Activated T-helper 17 cell treated with anti-CD3 and anti-CD28 coated beads, Interleukin-2, amount 50 U/mL, for 72 hours (primary cell): ENCODE measurements around the gene LRRC38. TPM values are rescaled to one million over a fixed set of nuclear protein-coding genes. Genes with fewer than 3 reads are reported as not detected.
"Not testable (repeated sequence)": the region's sequence is repeated elsewhere in the genome, so short reads cannot be mapped to it uniquely, and the experiment has no call there.

Experiments used
- ATAC-seq: fragments of 150-1000 bp; cut with Tn5 transposase; replicated peaks from 2 replicates; pipeline ENCODE4 v1.10.0; 2021; ENCODE audit warnings: mild to moderate bottlenecking, moderate library complexity
- H3K27ac Mint-ChIP-seq: one replicate; pipeline ENCODE4 v1.8.0; 2022; ENCODE audit warnings: mixed read lengths
- H3K27me3 Mint-ChIP-seq: one replicate; pipeline ENCODE4 v1.8.0; 2022; ENCODE audit warnings: mixed read lengths
- H3K36me3 Mint-ChIP-seq: one replicate; pipeline ENCODE4 v1.8.0; 2022; ENCODE audit warnings: low read depth, mild to moderate bottlenecking, mixed read lengths
- H3K4me1 Mint-ChIP-seq: one replicate; pipeline ENCODE4 v1.8.0; 2022; ENCODE audit warnings: mixed read lengths
- H3K4me3 Mint-ChIP-seq: one replicate; pipeline ENCODE4 v1.8.0; 2022; ENCODE audit warnings: mild to moderate bottlenecking, mixed read lengths
- H3K9me3 Mint-ChIP-seq: one replicate; pipeline ENCODE4 v1.8.0; 2022; ENCODE audit warnings: mixed read lengths
- total RNA-seq, 2 donors: library from RNA; stranded (reverse); gene quantifications; one replicate each; pipeline ENCODE4 v1.2.3, GENCODE V29; 2022

LRRC38 gene, protein sequence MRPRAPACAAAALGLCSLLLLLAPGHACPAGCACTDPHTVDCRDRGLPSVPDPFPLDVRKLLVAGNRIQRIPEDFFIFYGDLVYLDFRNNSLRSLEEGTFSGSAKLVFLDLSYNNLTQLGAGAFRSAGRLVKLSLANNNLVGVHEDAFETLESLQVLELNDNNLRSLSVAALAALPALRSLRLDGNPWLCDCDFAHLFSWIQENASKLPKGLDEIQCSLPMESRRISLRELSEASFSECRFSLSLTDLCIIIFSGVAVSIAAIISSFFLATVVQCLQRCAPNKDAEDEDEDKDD
- not detected for total RNA-seq

DNA sequence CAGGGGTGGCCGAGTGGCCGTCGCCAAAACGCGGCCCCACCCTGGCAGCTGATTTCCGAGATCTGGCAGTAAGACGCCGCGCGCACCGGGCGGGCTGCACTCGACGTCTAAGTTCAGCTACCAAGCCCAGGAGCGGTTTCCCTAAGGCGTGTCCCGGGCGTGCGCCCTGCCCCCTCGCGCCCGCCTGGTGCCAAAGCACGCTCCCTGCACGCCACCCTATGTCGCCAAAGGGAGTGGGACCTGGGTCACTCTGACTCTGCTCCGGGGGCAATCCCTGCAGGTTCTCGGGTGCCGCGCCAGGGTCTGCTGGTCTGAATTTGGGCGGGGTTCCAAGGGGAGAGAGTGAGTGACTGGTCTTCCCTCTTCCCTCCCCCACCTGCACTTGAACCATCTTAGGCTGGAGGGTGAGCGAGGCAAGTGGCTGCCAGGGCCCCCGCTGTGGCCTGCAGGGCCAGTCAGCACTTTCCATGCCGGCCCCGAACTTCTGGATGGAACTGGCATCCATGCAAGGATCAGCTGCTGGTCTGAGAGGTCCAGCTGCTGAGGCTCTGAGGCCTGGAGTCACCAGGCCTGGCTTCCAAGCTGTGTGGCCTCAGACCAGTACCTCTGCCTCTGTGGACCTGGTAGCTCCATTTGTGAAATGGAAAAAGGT, at the start of gene LRRC38:
Gene LRRC38 (minus strand): TSS at position 109 of the 652 bp plus-strand sequence. CDS start 410 bp downstream, outside the sequence.
- peaks cover 29% of the 10 kb centered on the region for H3K27me3 Mint-ChIP-seq
- no peak for ATAC-seq

DNA sequence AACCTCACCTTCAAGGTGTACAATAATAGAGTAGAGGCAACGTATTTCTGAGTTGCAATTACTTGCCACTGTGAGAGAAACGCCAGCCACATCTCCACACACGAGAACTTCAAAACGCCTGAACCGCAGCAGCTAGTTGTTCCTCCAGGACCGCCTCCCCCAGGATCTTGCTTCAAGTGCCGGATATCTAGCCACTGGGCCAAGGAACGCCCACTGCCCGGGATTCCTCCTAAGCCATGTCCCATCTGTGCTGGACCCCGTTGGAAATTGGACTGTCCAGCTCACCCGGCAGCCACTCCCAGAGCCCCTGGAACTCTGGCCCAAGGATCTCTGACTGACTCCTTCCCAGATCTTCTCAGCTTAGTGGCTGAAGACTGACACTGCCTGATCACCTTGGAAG, 49.2 kb upstream of the LRRC38 start:
- not testable (repeated sequence) for H3K4me3 Mint-ChIP-seq, H3K36me3 Mint-ChIP-seq, ATAC-seq, H3K4me1 Mint-ChIP-seq, H3K27ac Mint-ChIP-seq, H3K9me3 Mint-ChIP-seq
- peaks cover 13% of the 10 kb centered on the region for H3K27me3 Mint-ChIP-seq

More for the DNA sequence above, at the start of gene LRRC38:
- Mint-ChIP-seq H3K36me3 (no peaks in the 10 kb centered on the region), H3K4me1 (no peaks in the 10 kb centered on the region), H3K9me3 (peaks cover under 1% of the 10 kb centered on the region), H3K4me3 (no peak within 1 kb of the TSS), H3K27ac (no peak within 1 kb of the TSS)

DNA sequence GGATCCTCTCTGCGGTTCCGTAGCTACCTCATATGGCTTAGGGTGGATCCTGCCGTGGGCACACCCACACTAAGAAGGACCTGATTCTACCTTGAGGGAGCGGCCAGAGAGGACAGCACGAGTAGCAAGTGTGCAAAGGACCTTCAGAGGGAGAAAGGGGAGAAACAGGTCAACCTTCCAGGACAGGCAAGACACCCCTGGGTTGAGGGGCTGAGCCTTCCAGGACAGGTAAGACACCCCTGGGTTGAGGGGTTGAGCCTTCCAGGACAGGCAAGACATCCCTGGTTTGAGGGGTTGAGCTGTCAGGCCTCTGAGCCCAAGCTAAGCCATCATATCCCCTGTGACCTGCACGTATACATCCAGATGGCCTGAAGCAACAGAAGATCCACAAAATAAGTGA, 46.7 kb upstream of the LRRC38 start:
- Mint-ChIP-seq H3K4me3 (no peak overlapping the region), H3K27ac (no peak overlapping the region), H3K36me3 (no peaks in the 10 kb centered on the region), H3K27me3 (peaks cover 13% of the 10 kb centered on the region), H3K9me3 (no peaks in the 10 kb centered on the region), H3K4me1 (no peaks in the 10 kb centered on the region)
- no peak for ATAC-seq

DNA sequence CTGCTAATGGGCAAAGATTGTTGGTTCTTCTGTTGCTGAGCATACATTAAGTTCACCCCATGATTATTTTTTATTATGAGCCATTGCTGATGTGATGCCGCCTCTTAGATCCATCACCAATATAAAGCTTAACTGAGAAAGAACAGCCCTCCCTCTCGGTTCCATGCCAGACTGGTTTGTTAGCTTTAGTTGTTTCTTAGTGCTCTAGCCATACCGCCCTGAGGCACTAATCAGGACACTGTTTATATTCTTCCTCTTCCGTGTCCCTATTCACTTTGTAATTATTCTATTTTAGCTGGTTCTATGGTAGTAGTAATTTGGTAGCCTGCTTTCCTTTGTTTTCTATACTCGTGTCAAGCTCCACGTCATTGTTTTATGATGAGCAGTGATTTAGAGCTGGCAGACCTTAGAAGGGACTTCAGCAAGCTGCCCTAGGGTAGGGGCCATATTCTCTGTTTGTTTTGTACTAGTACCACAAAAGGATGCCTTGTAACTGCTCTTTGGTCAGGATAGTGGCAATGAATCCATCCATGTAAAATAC, 42.5 kb upstream of the LRRC38 start:
- no peaks in the 10 kb centered on the region for H3K9me3 Mint-ChIP-seq
- H3K27me3 Mint-ChIP-seq: no peaks in the 10 kb centered on the region
- no peak overlapping the region for H3K27ac Mint-ChIP-seq
- no peaks in the 10 kb centered on the region for H3K4me1 Mint-ChIP-seq
- ATAC-seq: no peak
- H3K4me3 Mint-ChIP-seq: no peak overlapping the region
- H3K36me3 Mint-ChIP-seq: no peaks in the 10 kb centered on the region

DNA sequence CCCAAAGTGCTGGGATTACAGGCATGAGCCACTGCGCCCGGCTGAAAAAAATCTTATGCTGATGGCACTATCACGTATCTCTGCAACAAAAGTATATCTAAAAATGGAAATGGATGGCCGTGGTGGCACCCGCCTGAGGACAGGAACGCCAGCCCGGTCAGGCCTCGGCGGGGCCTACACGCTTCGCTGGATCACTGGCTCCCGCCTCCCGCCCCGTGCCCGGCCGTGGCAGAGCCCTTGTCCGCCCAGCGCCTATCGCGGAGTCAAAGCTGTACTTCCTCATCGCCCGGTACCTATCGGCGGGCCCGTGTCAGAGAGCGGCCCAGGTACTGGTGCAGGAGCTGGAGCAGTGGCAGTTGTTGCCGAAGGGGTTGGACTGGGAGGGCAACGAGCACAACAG, 41.0 kb upstream of the LRRC38 start:
- Mint-ChIP-seq H3K27me3 (no peaks in the 10 kb centered on the region), H3K4me3 (no peak overlapping the region), H3K27ac (no peak overlapping the region), H3K36me3 (no peaks in the 10 kb centered on the region), H3K4me1 (no peaks in the 10 kb centered on the region), H3K9me3 (no peaks in the 10 kb centered on the region)
- ATAC-seq: no peak

DNA sequence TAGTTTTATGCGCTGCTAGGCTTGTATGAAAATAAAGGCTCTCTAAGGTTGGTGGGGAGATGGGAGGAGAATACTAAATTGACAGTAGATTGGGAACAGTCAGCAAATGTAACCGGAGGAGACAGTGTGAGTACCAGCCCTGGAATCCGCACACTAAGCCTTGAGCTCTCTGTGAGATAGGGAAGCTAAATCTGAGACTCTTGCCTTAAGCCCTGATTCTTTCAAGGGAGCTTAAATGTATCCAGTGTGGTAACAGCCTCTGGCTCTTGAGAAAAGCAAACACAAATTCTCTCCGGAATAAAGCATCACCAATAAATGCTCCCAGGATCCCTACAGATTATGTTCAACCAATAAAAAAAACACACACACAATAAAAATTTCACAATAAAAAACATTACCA, 36.9 kb upstream of the LRRC38 start:
- H3K4me1 Mint-ChIP-seq: no peaks in the 10 kb centered on the region
- no peak for ATAC-seq
- no peaks in the 10 kb centered on the region for H3K9me3 Mint-ChIP-seq

DNA sequence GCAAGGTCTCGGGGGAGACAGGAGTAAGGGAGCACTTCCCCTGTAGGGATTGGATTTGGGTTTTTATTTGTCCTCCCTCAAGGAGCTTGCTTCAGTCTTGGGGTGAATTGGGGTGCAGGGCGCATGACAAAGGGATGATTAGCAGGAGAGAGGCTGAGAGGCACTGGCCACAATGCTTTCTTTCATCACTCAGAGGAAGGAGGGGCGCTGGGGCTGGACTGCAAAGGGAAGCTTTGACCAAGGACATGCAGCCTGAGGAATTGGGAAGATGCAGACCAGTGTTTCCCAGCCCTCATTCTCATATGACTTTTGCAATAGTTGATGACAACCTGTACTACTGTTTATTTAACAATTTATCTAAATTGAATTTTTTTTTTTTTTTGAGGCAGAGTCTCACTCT, 35.7 kb upstream of the LRRC38 start:
- Mint-ChIP-seq H3K27me3 (peaks cover 15% of the 10 kb centered on the region), H3K36me3 (no peaks in the 10 kb centered on the region), H3K4me3 (no peak overlapping the region), H3K9me3 (no peaks in the 10 kb centered on the region), H3K27ac (no peak overlapping the region), H3K4me1 (no peaks in the 10 kb centered on the region)
- ATAC-seq: no peak

More for the DNA sequence above, 36.9 kb upstream of the LRRC38 start:
- H3K36me3 Mint-ChIP-seq: no peaks in the 10 kb centered on the region
- H3K4me3 Mint-ChIP-seq: no peak overlapping the region
- no peak overlapping the region for H3K27ac Mint-ChIP-seq
- H3K27me3 Mint-ChIP-seq: peaks cover 15% of the 10 kb centered on the region

DNA sequence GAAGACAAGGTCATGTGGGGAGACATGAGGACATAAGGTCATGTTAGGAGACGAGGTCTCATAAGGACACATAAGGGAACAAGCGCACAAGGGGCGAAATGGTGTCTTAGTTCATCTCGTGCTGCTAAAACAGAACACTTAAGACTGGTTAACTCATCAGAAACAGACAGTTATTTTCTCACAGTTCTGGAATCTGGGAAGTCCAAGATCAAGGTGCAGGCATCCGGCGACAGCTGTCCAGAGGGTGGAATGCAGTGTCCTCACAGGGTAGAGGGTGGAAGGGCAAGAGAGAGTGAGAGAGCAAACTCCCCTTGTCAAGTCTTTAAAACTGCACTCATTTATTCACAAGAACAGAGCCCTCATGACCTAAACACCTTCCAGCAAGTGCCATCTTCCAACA, 35.2 kb upstream of the LRRC38 start:
- no peak for ATAC-seq
- Mint-ChIP-seq H3K9me3 (no peaks in the 10 kb centered on the region), H3K4me1 (no peaks in the 10 kb centered on the region), H3K27me3 (peaks cover 15% of the 10 kb centered on the region), H3K36me3 (no peaks in the 10 kb centered on the region), H3K27ac (no peak overlapping the region), H3K4me3 (no peak overlapping the region)

DNA sequence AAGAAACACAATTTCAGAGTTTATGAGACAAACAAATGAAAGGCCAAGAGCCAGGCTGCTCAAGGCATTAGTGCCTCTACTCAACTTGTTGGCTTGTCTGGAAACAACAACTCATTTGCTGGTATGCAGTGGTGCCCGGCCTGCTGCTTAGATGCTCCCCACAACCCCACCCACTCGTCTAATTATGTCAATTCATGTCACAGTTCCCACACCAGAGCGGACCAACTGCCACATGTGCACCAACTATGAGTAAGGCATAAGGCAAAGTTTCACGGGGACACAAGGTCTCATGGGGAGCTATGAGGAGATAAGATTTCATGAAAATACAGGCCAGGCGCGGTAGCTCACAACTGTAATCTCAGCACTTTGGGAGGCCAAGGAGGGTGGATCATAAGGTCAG, 34.5 kb upstream of the LRRC38 start:
- H3K9me3 Mint-ChIP-seq: no peaks in the 10 kb centered on the region
- peaks cover 15% of the 10 kb centered on the region for H3K27me3 Mint-ChIP-seq
- no peaks in the 10 kb centered on the region for H3K36me3 Mint-ChIP-seq
- H3K4me1 Mint-ChIP-seq: no peaks in the 10 kb centered on the region
- no peak for ATAC-seq
- H3K4me3 Mint-ChIP-seq: no peak overlapping the region
- H3K27ac Mint-ChIP-seq: no peak overlapping the region

DNA sequence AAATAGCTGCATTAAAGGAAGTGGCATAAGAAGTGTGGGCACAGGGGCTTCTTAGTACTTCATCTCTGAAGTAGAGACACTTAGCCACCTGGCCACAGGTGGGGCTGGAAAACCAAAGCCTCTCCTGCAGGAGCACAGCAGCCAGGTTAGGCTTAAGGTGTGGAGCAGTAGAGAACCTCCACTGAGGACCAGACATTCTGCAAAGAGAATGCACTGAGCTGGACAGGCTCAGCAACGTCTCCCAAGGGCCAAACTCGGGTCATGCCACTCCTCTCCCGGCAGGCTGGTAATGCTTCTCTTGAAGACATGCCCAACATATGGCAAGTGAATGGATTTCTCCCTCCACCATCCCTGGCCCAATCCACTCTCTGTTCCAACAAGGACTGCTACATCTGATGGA, 33.0 kb upstream of the LRRC38 start:
- Mint-ChIP-seq H3K27me3 (peaks cover 15% of the 10 kb centered on the region), H3K4me1 (no peaks in the 10 kb centered on the region), H3K9me3 (no peaks in the 10 kb centered on the region), H3K36me3 (no peaks in the 10 kb centered on the region), H3K4me3 (no peak overlapping the region), H3K27ac (no peak overlapping the region)
- ATAC-seq: no peak

DNA sequence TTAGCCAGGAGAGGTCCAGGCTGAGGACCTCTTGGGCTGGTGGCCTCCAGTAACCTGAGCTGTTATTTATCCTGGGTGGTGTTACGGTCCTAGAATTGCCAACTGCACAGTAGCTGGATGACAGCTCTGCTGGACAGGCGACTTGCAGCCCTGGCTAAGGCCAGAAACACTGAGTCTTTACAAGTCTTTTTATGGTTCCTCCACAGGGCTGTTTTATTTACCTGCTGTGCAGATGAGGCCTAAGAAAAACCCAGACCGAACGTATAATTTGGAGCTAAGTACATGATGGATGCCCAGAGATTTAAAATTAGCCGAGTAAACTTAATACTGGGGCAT, 30.4 kb upstream of the LRRC38 start:
- Mint-ChIP-seq H3K27ac (no peak overlapping the region), H3K27me3 (peaks cover 17% of the 10 kb centered on the region), H3K36me3 (no peaks in the 10 kb centered on the region), H3K4me1 (no peaks in the 10 kb centered on the region), H3K9me3 (no peaks in the 10 kb centered on the region), H3K4me3 (no peak overlapping the region)
- no peak for ATAC-seq

DNA sequence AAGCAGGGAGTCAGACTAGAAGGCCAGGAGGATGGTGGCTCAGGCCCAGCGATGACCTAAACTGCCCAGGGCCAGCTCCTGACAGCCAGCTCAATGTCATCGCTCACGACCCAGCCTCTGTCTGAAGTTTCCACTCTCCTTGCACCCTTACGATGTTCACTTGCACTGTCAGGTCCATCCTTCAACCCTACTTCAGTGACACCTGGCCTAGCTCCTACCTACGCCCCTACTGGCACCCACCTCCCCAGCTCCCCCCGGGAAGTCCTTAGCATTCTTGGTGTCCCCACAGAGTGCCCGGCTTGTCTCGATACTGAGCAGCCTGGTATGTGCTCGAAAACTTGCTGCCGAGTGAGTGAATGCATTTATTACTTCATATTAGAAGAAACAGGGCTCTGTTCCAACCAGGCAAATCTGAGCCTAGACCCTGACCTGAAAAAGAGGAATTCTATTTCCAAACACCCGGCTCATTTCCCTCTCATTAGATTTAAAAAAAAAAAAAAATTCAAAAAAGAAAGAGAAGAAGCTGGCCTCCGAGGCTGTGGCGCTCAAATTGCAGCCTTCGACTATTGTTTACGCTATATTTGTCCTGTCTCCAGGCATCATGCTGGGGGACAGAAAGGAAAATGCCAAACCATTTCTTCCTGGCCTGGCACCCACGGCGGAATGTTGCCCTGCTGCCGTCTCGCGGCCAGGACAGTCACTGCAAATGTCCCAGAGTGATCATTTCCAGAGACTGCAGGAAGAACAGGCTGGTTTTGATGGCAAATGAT, 29.8 kb upstream of the LRRC38 start:
- H3K36me3 Mint-ChIP-seq: no peaks in the 10 kb centered on the region
- H3K9me3 Mint-ChIP-seq: no peaks in the 10 kb centered on the region
- peaks cover 14% of the 10 kb centered on the region for H3K27me3 Mint-ChIP-seq
- no peak overlapping the region for H3K4me3 Mint-ChIP-seq
- no peaks in the 10 kb centered on the region for H3K4me1 Mint-ChIP-seq
- H3K27ac Mint-ChIP-seq: no peak overlapping the region
- ATAC-seq: no peak

DNA sequence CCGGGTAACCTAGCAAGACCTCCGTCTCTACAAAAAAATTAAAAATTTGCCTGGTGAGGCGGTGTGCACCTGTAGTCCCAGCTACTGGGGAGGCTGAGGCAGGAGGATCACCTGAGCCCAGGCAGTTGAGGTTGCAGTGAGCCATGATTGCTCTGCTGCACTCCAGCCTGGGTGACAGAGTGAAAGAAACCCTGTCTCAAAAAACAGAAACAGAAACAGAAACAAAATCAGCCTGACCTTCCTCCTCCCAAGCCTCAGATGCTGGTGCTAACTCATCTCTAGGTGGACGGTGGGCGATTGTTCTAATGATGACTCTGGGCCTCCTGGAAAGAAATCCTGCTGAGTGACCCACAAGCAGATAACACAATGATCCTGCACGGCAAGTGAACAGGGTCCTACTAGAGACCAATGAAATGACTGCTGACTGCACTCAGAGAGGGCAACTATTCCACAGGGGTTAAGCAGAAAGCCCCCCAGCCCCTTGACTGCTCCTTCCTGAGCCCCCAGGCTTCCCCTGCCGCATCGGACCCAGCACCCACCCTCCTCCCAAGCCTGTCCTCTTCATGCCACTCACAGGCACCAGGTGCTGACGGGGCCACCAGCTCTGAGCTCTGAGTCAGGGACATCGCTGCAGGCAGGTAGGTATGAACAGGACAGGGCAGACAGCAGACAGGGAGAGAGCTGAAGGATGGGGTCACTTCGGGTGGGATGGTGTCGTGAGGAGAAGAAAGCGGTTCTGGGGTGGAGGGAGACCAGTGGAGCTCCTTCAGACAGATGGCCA, 27.8 kb upstream of the LRRC38 start:
- no peaks in the 10 kb centered on the region for H3K36me3 Mint-ChIP-seq
- H3K9me3 Mint-ChIP-seq: no peaks in the 10 kb centered on the region
- H3K27ac Mint-ChIP-seq: no peak overlapping the region
- peaks cover 11% of the 10 kb centered on the region for H3K27me3 Mint-ChIP-seq
- ATAC-seq: no peak
- no peaks in the 10 kb centered on the region for H3K4me1 Mint-ChIP-seq
- H3K4me3 Mint-ChIP-seq: no peak overlapping the region

DNA sequence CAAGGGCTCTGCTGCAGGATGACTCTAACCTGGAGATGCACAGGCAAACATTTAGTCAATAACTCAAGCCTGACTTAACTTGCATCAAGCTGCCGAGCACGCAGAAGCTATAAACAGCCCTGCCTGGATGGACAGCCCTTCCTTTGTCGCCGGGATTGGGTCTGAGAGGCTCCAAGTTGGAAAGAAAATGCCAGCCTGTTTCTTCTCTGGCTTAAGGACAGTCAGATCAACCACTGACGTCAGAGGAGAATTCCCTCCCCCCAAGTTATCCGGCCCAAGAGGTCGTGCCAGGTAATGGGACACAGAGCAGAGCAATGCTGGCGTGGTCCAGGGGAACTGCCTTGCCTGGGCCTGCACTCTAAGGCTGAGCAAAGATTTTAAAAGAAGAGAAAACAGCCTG, 27.1 kb upstream of the LRRC38 start:
- Mint-ChIP-seq H3K27ac (no peak overlapping the region), H3K4me3 (no peak overlapping the region), H3K27me3 (peaks cover 6% of the 10 kb centered on the region), H3K4me1 (no peaks in the 10 kb centered on the region), H3K36me3 (no peaks in the 10 kb centered on the region), H3K9me3 (no peaks in the 10 kb centered on the region)
- ATAC-seq: no peak
